CD1c-positive myeloid dendritic cell (primary cell): ENCODE measurements around the gene BRD1.
"Not testable (repeated sequence)": the region's sequence is repeated elsewhere in the genome, so short reads cannot be mapped to it uniquely, and the experiment has no call there.

Experiments
- DNase-seq: peaks from one replicate; pipeline ENCODE4 v3.0.0-alpha.2; 2016; ENCODE audit errors: extremely low spot score

The BRD1 gene

DNA sequence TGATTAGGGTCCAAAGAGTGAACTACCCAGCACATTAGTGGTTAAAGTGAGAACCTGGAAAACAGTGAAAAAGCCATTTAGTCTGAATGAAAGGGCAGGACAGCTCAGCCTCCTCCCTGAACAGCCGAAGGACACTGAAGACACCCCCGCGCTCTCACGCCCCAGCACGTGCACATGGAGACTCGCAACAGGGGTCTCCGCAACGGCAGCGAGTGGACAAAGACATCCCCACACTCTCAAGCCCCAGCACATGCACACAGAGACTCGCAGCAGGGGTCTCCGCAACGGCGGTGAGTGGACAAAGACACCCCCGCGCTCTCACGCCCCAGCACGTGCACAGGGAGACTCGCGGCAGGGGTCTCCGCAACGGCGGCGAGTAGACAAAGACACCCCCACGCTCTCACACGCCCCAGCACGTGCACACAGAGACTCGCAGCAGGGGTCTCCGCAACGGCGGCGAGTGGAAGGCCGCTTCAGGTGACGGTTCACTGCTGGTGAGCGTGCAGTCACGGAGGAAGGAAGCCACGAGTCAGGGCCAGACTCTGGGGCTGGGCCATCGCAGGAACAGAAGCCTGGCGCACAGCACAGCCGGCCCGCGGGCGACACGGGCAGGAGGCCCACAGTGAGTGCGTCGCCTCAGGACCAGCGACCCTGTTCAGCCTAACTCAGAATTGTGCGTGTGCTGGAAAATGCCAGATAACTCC, 43.6 kb downstream of the BRD1 start:
- no peak for DNase-seq

DNA sequence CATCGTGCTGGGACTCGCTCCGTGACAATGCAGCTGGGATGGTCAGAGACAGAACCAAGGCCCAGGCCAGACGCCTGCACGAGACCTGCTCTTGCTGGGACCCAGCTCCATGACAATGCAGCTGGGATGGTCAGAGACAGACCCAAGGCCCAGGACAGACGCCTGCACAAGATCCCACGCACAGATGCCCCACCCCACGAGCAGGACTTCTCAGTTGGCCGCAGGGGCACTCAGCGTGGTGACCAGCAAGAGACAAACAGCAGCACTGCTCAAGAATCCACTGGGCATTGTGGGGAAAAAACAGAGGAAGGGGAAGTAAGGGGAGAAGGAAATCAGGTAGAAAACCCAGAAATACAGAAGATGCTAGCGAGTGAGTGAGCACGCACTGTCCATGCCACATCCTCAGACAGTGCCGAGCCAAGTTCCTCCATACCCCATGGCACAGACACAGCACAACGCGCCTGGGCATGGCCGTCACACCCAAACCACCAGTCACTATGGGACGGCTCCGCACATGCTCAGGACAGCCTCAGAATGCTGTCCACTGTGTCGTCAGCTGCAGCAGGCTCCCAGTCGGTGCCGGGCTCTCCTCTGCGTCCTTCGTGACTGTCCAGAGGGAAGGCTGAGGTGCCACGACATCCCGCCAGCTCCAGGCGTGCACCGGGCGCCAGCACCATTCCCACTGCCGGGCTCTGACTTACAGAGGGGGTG, 44.5 kb downstream of the BRD1 start:
- no peak for DNase-seq

DNA sequence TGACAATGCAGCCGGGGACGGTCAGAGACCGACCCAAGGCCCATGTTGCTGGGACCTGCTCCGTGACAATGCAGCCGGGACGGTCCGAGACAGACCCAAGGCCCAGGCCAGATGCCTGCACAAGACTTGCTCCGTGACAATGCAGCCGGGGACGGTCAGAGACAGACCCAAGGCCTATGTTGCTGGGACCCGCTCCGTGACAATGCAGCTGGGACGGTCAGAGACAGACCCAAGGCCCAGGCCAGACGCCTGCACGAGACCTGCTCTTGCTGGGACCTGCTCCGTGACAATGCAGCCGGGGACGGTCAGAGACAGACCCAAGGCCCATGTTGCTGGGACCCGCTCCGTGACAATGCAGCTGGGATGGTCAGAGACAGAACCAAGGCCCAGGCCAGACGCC, 45.8 kb downstream of the BRD1 start:
- DNase-seq = not testable (repeated sequence)

DNA sequence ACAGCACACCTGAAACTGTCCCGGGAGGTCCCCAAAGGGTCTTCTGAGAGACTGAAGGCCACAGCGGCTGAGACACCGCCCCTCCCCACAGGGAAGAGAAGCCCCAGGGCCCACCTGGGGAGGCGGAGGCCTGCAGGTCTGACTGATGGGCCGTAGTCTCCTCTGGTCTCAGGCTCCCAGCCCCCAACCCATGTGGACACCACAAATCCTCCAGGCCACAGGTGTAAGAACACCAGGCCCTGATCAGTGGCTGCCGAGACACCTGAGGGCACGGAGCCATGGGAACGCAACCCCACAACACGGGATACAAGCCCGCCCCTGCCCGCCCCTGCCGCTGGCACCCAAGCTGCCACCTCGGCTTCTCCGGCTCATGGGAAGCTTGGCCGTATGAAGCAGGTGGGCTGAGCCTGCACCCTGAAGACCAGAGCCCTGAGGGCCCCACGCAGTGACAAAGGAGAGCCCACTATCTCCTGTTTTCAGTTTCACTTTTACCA, 46.3 kb downstream of the BRD1 start:
- DNase-seq = no peak

DNA sequence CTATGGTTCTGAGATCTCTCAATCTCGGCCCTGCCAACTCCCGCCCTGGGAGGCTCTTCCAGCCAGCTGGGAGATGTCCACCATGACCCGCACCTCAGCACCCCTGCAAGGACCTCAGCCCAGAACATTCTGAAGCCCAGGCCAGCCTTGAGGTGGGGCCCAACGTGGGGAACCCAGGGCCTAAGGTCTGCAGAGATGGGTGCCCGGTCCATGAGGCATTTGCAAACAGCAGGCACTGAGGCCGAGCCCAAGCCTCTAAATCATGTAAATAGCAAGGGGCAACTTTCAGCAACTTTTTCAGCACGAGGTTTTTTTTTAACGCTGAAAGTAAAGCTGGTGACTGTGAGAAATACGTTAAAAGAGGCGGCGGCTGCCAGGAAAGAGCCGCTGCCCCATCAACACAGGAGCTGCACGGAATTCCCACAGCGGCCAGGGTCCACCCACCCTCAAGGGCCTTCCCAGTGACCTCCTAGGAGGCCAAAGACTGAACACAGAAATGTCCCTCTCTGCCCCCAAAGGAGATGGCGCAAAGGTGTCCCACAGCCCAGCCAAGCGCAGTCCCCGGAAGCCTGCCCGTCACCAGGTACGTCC, 46.9 kb downstream of the BRD1 start:
- no peak for DNase-seq

DNA sequence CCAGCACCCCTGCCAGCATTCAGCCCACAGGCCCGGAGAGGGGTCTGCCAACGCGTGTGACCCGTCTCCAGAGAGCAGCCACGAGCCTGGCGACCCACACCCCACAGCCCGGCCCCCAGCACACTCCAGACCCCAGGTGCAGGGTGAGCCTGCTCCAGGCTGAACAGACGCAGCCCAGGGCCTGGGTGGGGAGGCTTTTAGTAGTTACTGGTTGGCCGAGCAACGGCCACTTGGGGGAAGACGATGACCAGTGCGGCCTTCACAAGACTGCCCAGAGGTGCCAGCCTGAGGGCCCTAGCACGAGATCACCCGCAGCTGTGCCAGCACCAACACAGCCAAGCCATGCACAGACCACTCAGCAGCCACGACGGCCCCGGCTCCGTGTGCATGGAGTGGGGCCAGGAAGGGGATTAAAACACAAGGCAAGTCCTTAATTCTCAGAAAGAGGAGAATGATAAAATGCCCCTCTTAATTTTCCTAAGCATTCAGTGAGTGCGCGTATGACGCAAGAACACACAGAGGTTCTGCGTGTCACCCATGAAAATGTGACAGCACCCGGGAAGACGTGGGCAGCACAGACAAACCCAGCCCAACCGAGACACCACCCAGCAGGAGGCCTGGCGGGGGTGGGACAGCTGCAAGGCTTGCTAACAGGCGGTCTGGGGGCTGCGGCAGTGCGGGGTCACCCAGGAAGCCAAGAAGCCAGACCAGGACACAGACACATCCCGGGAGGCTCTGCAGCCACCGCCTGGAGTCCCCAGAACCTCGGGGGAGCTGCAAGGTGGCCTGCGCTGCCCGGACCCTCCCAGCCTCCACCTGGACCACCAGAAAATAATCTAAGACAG, 47.6 kb downstream of the BRD1 start:
- DNase-seq = peak; percentile 2

DNA sequence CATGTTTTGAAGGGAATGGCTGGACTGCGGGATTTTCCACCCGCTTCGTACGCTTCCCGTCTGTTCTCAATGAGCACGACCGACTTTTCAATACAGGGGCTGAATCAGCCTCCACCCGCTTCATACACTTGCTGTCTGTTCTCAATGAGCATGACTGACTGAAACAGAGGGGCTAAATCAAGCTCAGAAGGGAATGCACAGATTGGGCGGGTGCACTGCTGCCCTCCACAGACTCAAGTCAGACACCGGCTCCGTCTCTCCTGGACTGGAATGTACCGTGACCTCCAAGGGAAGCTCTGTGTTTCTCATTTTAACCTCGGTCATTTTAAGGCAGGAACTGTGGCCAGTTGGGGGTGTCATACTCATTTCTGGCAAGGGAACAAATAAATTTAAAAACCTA, 48.5 kb downstream of the BRD1 start:
- no peak for DNase-seq

DNA sequence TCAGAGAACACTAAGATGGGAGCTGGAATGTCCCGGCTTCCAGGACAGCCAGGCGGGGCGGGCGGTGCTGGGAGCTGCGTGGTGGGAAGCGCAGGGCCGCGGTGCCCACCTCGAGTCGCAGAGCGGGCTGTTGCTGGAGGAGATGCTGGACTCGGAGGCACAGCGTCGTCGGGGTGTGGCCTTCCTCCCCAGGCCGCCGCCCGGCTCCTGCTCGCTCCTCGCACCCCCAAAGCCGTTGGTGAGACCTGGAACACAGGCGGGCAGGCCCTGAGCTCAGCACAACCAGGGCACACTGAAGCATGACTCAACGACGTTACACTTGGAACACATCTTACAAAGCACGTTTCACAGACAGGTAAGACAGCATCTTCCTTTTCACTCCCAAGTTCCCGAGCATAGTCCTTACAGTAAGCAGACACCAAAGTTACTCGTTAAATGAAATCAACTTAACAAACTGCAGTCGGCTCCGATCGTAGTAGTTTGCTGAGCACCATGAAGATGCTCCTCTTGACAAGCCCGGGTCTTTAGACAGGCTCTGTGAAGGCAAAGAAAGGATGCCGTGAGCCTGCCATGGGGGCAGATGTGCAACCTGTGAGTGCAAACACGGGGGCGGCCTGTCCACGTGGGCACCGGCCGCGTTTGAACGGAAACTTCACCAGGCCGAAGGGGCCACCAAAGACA, 50.0 kb downstream of the BRD1 start:
- no peak for DNase-seq

DNA sequence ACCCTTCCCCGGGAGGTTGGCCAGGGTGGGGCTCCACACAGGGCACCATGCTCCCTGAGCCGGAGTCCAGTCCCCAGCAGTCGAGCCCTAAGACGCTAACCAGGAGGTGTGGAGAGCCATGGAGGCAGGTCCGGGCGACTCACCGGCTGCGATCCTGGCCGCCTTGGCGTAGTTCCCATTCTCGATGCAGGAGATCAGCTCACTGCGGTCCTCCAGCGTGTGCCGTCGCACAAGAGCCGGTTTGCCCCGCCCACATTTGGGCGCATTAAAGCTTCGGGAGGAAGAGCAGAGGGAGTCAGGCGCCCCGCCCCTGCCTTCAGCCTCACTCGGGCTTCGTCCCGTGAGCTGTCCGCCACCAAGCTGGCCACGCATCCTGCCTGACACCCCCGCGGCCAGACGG, 50.8 kb downstream of the BRD1 start:
- DNase-seq = no peak

DNA sequence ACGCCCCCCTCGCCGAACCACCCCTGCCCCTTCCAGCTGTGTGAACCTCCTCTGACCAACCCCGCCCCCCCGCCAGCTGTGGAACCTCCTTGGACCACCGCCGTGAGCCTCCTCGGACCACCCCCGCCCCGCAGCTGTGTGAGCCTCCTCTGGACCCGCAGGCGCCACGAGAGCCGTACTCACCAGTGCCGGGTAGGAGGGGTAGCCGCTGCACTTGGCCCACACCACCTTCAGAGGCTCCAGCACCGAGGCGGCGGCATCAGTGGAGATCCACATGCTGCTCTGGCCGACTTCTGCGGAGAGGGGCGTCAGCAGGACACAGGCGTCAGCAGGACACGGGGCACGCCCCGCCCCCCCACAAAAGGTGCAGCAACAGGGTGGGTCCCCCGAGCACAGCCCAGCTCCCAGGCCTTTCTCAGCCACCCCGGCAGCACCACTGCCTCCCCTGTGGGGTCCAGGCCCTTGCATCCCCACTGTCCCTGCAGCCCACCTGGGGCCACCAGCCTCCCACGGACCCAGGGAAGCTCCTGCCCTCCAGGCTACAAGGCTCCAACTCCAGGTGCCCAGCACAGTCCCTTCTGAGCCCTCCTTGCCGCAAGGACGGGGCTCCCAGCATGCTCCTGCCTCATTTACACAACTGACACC, 51.7 kb downstream of the BRD1 start:
- no peak for DNase-seq

DNA sequence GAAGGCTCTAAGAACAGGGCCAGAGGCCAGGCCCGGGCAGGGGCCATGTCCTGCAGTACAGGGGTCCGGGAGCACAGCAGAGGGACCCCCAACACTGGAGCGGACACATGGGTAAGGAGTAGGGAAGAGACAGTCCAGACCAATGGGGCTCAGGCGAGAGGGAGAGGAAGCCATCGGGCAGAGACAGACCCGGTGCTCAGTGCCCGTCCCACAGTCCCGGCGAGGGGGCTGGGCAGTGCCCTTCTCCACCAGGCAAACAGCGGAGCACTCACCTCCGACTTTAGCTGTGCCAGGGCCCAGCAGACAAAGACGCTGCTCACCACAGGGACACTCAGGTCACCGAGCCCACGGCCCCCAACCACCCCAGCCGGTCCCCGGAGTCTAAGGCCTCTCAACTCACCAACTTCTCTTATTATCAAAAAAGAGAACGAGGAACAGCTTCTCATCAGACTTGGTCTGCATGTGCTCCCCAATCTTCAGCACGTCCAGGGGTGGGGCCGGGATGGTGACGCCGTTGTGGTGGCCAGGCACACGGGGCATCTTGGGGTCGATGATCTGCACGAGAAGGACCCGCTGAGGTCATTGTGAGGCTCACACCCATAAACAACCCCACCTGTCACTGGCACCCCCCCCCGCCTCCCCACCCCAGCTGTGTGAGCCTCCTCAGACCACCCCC, 52.3 kb downstream of the BRD1 start:
- no peak for DNase-seq

DNA sequence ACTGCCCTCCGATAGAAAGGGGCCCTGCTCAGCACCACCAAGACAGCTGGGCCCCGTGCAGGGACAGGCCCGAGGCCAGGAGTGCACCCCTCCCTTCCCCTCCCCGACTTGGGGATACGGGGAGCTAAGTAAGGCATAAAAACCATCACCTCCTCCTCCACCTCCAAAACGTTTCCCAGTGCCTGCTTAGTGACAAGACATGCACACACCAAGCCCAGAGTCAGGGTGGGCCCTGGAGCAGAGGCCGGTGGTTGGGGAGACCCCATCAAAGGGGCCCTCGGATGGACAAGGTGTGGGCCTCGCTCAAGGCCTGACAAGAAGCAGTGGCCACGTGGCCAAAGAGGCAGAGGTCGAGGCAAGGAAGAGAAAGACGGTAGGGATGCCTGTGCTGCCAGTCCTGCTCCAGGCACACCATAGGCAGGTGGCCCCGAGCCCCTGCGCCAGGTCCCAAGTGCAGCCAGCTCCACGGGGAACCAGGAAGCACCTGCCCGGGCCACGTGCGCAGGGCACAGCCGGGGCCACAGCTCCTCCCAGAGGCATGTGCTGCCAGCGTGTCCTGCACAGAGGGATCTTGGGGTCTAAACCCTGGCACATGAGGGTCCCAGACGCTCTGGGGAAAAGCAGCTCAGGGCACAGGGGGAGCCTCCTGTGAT, 53.0 kb downstream of the BRD1 start:
- DNase-seq = no peak

DNA sequence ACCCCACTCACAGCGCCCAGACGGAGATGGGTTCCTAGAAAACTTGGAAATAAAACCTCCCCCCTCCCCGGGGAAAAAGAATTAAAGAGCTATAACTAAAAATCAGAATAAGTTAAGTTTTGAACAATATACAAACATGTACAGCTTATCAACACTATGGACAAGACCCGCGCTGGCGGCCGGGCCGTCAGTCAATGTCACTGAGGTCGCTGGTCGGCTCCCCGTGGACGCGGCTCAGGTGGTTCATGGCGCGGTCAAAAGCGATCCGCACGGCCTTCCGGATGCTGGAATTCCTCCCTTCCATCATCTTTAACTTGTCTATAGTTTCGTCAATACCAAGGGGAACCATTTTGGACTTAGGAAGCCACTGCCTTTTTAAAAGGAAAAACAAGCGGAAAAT, 53.6 kb downstream of the BRD1 start:
- no peak for DNase-seq

DNA sequence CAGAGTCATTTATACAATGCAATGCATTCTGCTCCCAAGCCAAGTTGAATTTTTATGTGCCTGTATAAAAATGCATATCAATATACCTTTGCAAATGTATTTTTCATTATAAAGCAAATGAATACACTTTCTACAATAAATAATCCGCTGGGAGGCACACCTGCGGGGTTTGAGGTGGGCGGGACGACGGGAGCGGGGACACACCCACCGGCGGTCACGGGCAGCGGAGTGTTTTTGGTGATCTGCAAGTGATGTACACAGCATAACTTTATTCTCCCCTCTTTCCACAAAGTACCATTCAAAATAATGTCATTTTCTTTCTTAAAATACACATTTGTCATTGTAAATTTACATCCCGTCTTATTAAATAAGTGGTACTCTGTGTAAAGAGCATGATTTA, 54.1 kb downstream of the BRD1 start:
- DNase-seq = no peak

DNA sequence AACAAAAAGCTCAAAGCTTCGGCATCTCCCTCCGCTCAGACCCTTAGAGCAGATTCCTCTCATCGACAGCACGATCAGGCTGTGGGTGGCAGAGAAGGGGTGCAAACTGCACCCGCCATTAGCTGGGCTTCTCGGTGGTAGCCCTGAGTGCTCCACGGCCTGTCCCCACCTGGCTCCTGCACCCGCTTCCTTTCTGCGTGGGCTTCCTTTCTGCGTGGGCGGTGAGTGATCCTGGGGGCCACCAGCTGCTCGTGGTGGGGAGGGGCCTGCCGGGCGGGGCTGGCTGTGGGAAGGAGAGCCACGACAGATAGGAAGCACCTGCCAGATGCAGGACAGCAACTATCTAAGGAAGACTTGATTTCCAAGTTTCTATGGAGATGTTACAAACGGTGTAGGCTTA, 55.0 kb downstream of the BRD1 start:
- no peak for DNase-seq

DNA sequence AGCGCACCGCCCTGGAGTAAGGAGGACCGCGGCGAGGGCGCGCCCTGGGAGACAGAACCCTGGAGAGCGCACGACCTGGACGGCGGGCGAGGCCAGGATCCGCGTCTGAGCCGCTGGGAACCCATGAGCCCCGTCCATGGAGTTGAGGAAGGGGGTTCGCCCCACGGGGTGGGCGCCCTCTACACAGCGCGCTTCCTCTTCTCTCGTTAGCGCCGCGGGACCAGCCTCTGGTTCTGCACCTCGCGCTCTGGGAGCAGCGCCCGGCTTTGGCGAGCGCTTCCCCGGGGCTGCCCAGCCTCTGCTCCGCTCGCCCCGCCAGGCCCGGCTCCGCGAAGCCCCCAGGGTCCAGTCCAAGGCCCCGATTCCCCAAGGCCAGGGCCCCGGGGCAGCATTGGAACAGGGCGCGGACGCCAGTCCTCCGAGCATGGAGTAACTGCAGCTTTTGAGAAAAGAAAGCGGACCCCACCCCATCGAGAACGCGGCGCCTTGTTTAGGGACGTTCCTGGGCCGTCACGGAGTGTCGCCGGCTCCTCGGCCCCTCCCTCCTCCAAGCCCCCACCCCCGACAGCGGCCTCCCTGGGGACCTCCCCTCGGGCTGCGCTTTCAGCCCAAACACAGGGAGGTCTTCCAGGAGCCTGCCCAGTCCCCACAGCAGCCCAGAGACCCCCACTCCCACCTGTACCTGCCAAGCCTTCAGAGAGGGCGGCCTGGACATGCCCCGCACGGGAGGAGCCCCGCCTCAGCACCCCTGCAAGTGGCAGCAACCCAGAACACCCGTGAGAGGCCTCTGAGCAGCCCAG, 56.2 kb downstream of the BRD1 start:
- no peak for DNase-seq

DNA sequence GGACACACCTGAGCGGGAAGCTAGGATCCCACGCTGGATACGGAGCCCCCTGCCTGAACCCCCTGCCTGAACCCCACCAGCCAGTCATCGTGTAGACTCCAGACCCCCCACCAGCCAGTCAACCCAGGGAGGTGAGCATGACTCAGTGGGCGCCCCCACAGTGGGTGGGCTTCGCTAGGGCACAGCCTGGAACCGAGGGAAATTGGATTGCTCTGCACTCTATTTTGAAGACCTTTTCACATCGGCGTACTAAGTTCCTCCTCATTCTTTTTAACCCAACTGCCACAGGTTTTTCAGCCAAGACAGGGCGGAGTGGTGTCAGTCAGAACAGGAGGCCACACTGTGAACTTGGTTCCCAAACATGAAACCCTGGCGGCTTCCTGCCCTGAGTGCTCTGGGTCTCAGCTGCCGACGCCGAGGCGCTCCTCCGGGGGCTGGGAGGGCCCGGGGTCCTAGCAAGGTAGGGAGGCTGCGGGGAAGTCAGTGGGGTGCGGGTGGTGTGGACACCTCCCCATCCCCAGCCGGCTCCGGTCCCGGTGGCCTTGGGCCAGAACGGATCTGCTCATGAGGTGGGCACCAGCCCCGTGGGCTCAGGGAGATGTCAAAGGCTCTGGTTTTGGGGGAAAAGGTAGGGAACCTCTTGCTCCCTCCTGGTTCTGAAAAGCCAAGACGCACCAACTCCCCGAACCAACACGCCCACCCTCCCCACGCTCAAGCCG, 57.0 kb downstream of the BRD1 start:
- DNase-seq = no peak
